Endothelial cell of umbilical vein (primary cell): ENCODE measurements around the gene SMCO4. TPM values are rescaled to one million over a fixed set of nuclear protein-coding genes. Genes with fewer than 3 reads are reported as not detected.

ENCODE experiments used
- BruUV-seq: library from RNA; stranded (reverse); fragments of 400-500 nt; replicated peaks from 2 replicates; lab custom pipeline; 2021; lab: Mats Ljungman, UMichigan
- CTCF ChIA-PET: fragments of 300-600, 350-600 bp; sonication (Branson Sonifier 250); formaldehyde crosslinking; loops from one replicate; lab custom pipeline; 2021; ENCODE audit warnings: antibody characterized with exemption, inconsistent platforms; lab: Charles Lee
- POLR2A ChIA-PET: fragments of 300-600, 350-600 bp; sonication (Branson Sonifier 250); formaldehyde crosslinking; loops from one replicate; lab custom pipeline; 2021; ENCODE audit warnings: antibody characterized with exemption, inconsistent platforms; lab: Charles Lee
- DNase-seq: peaks from one replicate; pipeline ENCODE4 v3.0.0-alpha.2; 2011; ENCODE audit warnings: low read depth, low spot score
- FAIRE-seq: peaks from 2 replicates; lab custom pipeline; 2011; peaks lifted over from hg19 to GRCh38; lab: Jason Lieb, UNC
- H2AFZ ChIP-seq: 2 replicates; pipeline ENCODE4 v1.6.0; 2012; ENCODE audit warnings: low read depth, low read length, control low read depth, inconsistent platforms
- H3K27ac ChIP-seq: 2 replicates; pipeline ENCODE4 v1.5.1; 2011; ENCODE audit warnings: low read depth, mild to moderate bottlenecking, control low read depth, low read length, moderate library complexity; ENCODE audit not compliant: insufficient read depth
- H3K27me3 ChIP-seq, 2 experiments: 2 replicates each; pipeline versions ENCODE4 v1.6.0 to v1.6.1; 2011; ENCODE audit warnings: low read length in 2 of 2, mixed read lengths in 1 of 2; ENCODE audit not compliant: control insufficient read depth in 2 of 2, insufficient read depth in 2 of 2
- H3K36me3 ChIP-seq, 2 experiments: 2 replicates in 1 of 2; 3 replicates in 1 of 2; pipeline ENCODE4 v1.5.1; 2011; ENCODE audit warnings: low read length in 2 of 2, mild to moderate bottlenecking in 1 of 2, moderate library complexity in 1 of 2; ENCODE audit not compliant: control insufficient read depth in 2 of 2, insufficient read depth in 2 of 2; ENCODE audit errors: extremely low read depth in 1 of 2
- H3K4me1 ChIP-seq: 3 replicates; pipeline ENCODE4 v1.5.1; 2011; ENCODE audit warnings: mild to moderate bottlenecking, low read length; ENCODE audit not compliant: control insufficient read depth, insufficient read depth; ENCODE audit errors: extremely low read depth
- H3K4me2 ChIP-seq: 2 replicates; pipeline ENCODE4 v1.6.1; 2011; ENCODE audit warnings: low read length, control low read depth, mixed read lengths; ENCODE audit not compliant: insufficient read depth
- H3K4me3 ChIP-seq, 3 experiments: fragments of 200-600 bp in 1 of 3; sonication (generic), shearing (Covaris generic) in 1 of 3; replicated peaks in 1 of 3; 2 replicates each; pipeline ENCODE4 v1.5.1; 2011 to 2016; ENCODE audit warnings: control low read depth in 3 of 3, low read length in 3 of 3, mild to moderate bottlenecking in 2 of 3, inconsistent platforms in 1 of 3, low read depth in 1 of 3, moderate library complexity in 1 of 3; ENCODE audit not compliant: insufficient read depth in 1 of 3
- H3K79me2 ChIP-seq: 2 replicates; pipeline ENCODE4 v1.6.0; 2012; ENCODE audit warnings: low read length, inconsistent platforms; ENCODE audit not compliant: control insufficient read depth, insufficient read depth
- H3K9ac ChIP-seq: replicated peaks from 2 replicates; pipeline ENCODE3; 2011; ENCODE audit warnings: low read length, control low read depth; ENCODE audit not compliant: insufficient read depth; ENCODE audit errors: extremely low read depth
- H3K9me1 ChIP-seq: replicated peaks from 3 replicates; pipeline ENCODE4 v1.6.0; 2011; ENCODE audit warnings: mild to moderate bottlenecking, low read length; ENCODE audit not compliant: control insufficient read depth, insufficient read depth; ENCODE audit errors: extremely low read depth
- H3K9me3 ChIP-seq: replicated peaks from 2 replicates; pipeline ENCODE4 v1.5.1; 2012; ENCODE audit warnings: low read length, inconsistent platforms; ENCODE audit not compliant: control insufficient read depth, insufficient read depth
- H4K20me1 ChIP-seq: replicated peaks from 2 replicates; pipeline ENCODE3; 2011; ENCODE audit warnings: mild to moderate bottlenecking, low read length; ENCODE audit not compliant: control insufficient read depth, insufficient read depth; ENCODE audit errors: extremely low read depth
- EZH2 ChIP-seq: IDR thresholded peaks from 2 replicates; pipeline ENCODE4 v1.6.1; 2012; ENCODE audit warnings: borderline replicate concordance, low read depth, mild to moderate bottlenecking, moderate library complexity, low read length, inconsistent platforms; ENCODE audit not compliant: severe bottlenecking
- FOS ChIP-seq: IDR thresholded peaks from 2 replicates; pipeline ENCODE4 v1.6.1; 2011; ENCODE audit warnings: mild to moderate bottlenecking, low read length, moderate library complexity, borderline replicate concordance; ENCODE audit not compliant: insufficient read depth
- GATA2 ChIP-seq: IDR thresholded peaks from 2 replicates; pipeline ENCODE4 v1.7.0; 2011; ENCODE audit warnings: low read depth, mild to moderate bottlenecking, moderate library complexity, mixed read lengths, low read length; ENCODE audit not compliant: insufficient read length, insufficient read depth
- JUN ChIP-seq: IDR thresholded peaks from 2 replicates; pipeline ENCODE4 v1.6.1; 2011; ENCODE audit warnings: borderline replicate concordance, low read depth; ENCODE audit not compliant: insufficient read length, insufficient read depth
- MAX ChIP-seq: IDR thresholded peaks from 2 replicates; pipeline ENCODE4 v1.6.1; 2011; ENCODE audit not compliant: insufficient read depth, insufficient read length
- MYC ChIP-seq: IDR thresholded peaks from one replicate; pipeline ENCODE4 v1.6.1; 2011; ENCODE audit warnings: mild to moderate bottlenecking, low read depth, low read length
- POLR2A ChIP-seq: IDR thresholded peaks from 2 replicates; pipeline ENCODE4 v1.6.1; 2012; ENCODE audit warnings: low read depth, mild to moderate bottlenecking, control low read depth, low read length
- POLR2AphosphoS5 ChIP-seq: IDR thresholded peaks from 2 replicates; pipeline ENCODE4 v1.6.1; 2012; ENCODE audit warnings: low read depth, mild to moderate bottlenecking, control low read depth, low read length, moderate library complexity; ENCODE audit not compliant: insufficient read depth
- dilution Hi-C: fragments of 300-500 bp; cut with MboI; formaldehyde crosslinking; loops from one replicate; pipeline ENCODE4 v1.15.0; 2019; ENCODE audit warnings: low sequenced_read_pairs; ENCODE audit not compliant: extremely low pct_ligation_motif_present
- intact Hi-C: fragments of 100-400 bp; cut with micrococcal nuclease; formaldehyde crosslinking; loops from one replicate; pipeline ENCODE4 v1.10.0; 2022
- polyA plus RNA-seq, 4 experiments: library from polyadenylated mRNA; depleted of rRNA in 3 of 4; stranded (reverse) in 3 of 4; unstranded in 1 of 4; fragments of >200 nt; gene quantifications; 2 replicates each; pipeline versions ENCODE4 v1.2.1 to v1.2.3, GENCODE V29; 2011 to 2012; ENCODE audit warnings: missing spikeins in 1 of 4
- total RNA-seq: library from RNA; stranded (reverse); gene quantifications from 2 replicates; pipeline ENCODE4 v1.2.3, GENCODE V29; 2021
- TF ChIP-seq, protein P1 (sequence below), 2 donors: IDR thresholded peaks; 1 replicate in 1 of 2; 2 replicates in 1 of 2; pipeline ENCODE4 v1.5.1; 2011; ENCODE audit warnings: low read length in 2 of 2, mild to moderate bottlenecking in 2 of 2, moderate library complexity in 2 of 2, control low read depth in 1 of 2, inconsistent platforms in 1 of 2, low read depth in 1 of 2; ENCODE audit not compliant: insufficient read depth in 1 of 2; ENCODE audit errors: extremely low read depth in 1 of 2

SMCO4 gene
- total and polyA plus RNA-seq, 2 donors (not counting 3 experiments of a cell fraction or from before 2014, with no cell fraction given), result 14.0 to 21.3 TPM

GRCh38 chr11:93526346-93526633, 16.9 kb downstream of the SMCO4 start:
- H3K9ac ChIP-seq, result no peak overlapping the region
- no peaks in the 10 kb centered on the region for H3K79me2 ChIP-seq
- H3K4me3 ChIP-seq, result no peak overlapping the region
- no peaks in the 10 kb centered on the region for H3K9me3 ChIP-seq
- FAIRE-seq, result no peak
- intact Hi-C loops, result no loop called here
- H2AFZ ChIP-seq, result no peak overlapping the region
- H3K27me3 ChIP-seq, result no peaks in the 10 kb centered on the region
- no peak for DNase-seq
- H3K27ac ChIP-seq, result no peak overlapping the region
- dilution Hi-C loops, result no loop called here
- CTCF ChIA-PET, result no interaction called here
- POLR2A ChIA-PET, result no interaction called here
- TF ChIP-seq MAX (no peak), FOS (no peak), POLR2AphosphoS5 (no peak), MYC (no peak), POLR2A (no peak), GATA2 (no peak), EZH2 (no peak), JUN (no peak)
- TF ChIP-seq, protein P1, sequence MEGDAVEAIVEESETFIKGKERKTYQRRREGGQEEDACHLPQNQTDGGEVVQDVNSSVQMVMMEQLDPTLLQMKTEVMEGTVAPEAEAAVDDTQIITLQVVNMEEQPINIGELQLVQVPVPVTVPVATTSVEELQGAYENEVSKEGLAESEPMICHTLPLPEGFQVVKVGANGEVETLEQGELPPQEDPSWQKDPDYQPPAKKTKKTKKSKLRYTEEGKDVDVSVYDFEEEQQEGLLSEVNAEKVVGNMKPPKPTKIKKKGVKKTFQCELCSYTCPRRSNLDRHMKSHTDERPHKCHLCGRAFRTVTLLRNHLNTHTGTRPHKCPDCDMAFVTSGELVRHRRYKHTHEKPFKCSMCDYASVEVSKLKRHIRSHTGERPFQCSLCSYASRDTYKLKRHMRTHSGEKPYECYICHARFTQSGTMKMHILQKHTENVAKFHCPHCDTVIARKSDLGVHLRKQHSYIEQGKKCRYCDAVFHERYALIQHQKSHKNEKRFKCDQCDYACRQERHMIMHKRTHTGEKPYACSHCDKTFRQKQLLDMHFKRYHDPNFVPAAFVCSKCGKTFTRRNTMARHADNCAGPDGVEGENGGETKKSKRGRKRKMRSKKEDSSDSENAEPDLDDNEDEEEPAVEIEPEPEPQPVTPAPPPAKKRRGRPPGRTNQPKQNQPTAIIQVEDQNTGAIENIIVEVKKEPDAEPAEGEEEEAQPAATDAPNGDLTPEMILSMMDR (IDR thresholded peaks at IDR 0.05; ENCODE audit: extremely low read depth in 1 of 2, insufficient read depth in 1 of 2, low read depth in 1 of 2, low read length in 2 of 2), result no peak
- no peaks in the 10 kb centered on the region for H4K20me1 ChIP-seq
- H3K9me1 ChIP-seq, result no peaks in the 10 kb centered on the region
- peaks cover 10% of the 10 kb centered on the region for H3K4me1 ChIP-seq
- BruUV-seq, result no TSS peak
- no peak overlapping the region for H3K4me2 ChIP-seq
- no peaks in the 10 kb centered on the region for H3K36me3 ChIP-seq
